Lower leg skin (tissue), 4 donors: ENCODE measurements around the gene FAM110C. TPM values are rescaled to one million over a fixed set of nuclear protein-coding genes. Genes with fewer than 3 reads are reported as not detected.
"Not testable (repeated sequence)": the region's sequence is repeated elsewhere in the genome, so short reads cannot be mapped to it uniquely, and the experiment has no call there.

Experiments used
- DNase-seq, 2 donors: peaks; one replicate each; pipeline ENCODE4 v3.0.0-alpha.2; 2019; ENCODE audit warnings: low spot score in 2 of 2
- H3K4me3 ChIP-seq: fragments of 200-600 bp; sonication (generic); 2 replicates; pipeline ENCODE4 v1.5.1; 2017; ENCODE audit warnings: mild to moderate bottlenecking, low read depth; ENCODE audit not compliant: poor library complexity, severe bottlenecking
- CTCF ChIP-seq, 3 donors: fragments of 450-650 bp; IDR thresholded peaks; one replicate each; pipeline ENCODE4 v1.5.1; 2016; ENCODE audit warnings: antibody characterized with exemption in 3 of 3, mild to moderate bottlenecking in 3 of 3, moderate library complexity in 2 of 3
- POLR2A ChIP-seq, 2 donors: fragments of 450-650 bp; IDR thresholded peaks; one replicate each; pipeline ENCODE4 v1.6.1; 2016 to 2017; ENCODE audit warnings: antibody characterized with exemption in 2 of 2, mild to moderate bottlenecking in 1 of 2, moderate library complexity in 1 of 2
- WGBS, 2 donors: methylation state at CpG; one replicate each; pipeline ENCODE4 v1.1.5; 2018; 5-methylcytosine and 5-hydroxymethylcytosine counted together
- intact Hi-C: fragments of 100-400 bp; cut with DNase I; formaldehyde crosslinking; loops from one replicate; pipeline ENCODE4 v1.15.0; 2023; ENCODE audit warnings: low total_unique reads
- total RNA-seq, 4 donors: library from RNA; depleted of rRNA; stranded (reverse); fragments of >200 nt; gene quantifications; one replicate each; pipeline ENCODE4 v1.1.0, GENCODE V29; 2016

The FAM110C gene
- total RNA-seq, 4 donors from 2014 or later = 25.6 to 49.9 (median 30.0) TPM

- TF ChIP-seq CTCF (IDR thresholded peaks at IDR 0.05) = no peak
- no peak for TF ChIP-seq POLR2A (IDR thresholded peaks at IDR 0.05)
- no peak for DNase-seq
- WGBS, 2 donors = 83 to 88% methylated on average over 10 of the region's 10 CpGs
- no peak overlapping the region for H3K4me3 ChIP-seq
- intact Hi-C loops = no loop called here
These were observed 34.8 kb upstream of the FAM110C start for GRCh38 chr2:80971-81736.

- intact Hi-C loops = no loop called here
- no peak overlapping the region for H3K4me3 ChIP-seq
- DNase-seq = no peak
- TF ChIP-seq CTCF (IDR thresholded peaks at IDR 0.05) = no peak
- no peak for TF ChIP-seq POLR2A (IDR thresholded peaks at IDR 0.05)
- 54 to 62% methylated on average over 4 of the region's 4 CpGs for WGBS, 2 donors
These were observed 34.1 kb upstream of the FAM110C start for GRCh38 chr2:80378-80777.

GRCh38 chr2:71309-72035 is 25.2 kb upstream of the FAM110C start:
- intact Hi-C loops = no loop called here
- TF ChIP-seq POLR2A (IDR thresholded peaks at IDR 0.05) = no peak
- no peak for TF ChIP-seq CTCF (IDR thresholded peaks at IDR 0.05)
- DNase-seq = peak in 1 of 2 donors; percentile 68
- H3K4me3 ChIP-seq = no peak overlapping the region
- WGBS, 2 donors = 37 to 44% methylated on average over 5 of the region's 5 CpGs

GRCh38 chr2:69366-70344 is 23.4 kb upstream of the FAM110C start:
- intact Hi-C loops = no loop called here
- TF ChIP-seq CTCF (IDR thresholded peaks at IDR 0.05) (no peak), POLR2A (IDR thresholded peaks at IDR 0.05) (no peak)
- peak in 1 of 2 donors; percentile 25 for DNase-seq
- WGBS, 2 donors = 41 to 45% methylated on average over 12 of the region's 12 CpGs
- no peak overlapping the region for H3K4me3 ChIP-seq

- H3K4me3 ChIP-seq, DNase-seq, intact Hi-C loops: not testable (repeated sequence)
- WGBS, 2 donors = 61 to 68% methylated on average over 5 of the region's 5 CpGs
These were observed 22.3 kb upstream of the FAM110C start for GRCh38 chr2:68637-69036.
